ENCODE data around the gene DEAF1. TPM values are rescaled to one million over a fixed set of nuclear protein-coding genes. Genes with fewer than 3 reads are reported as not detected.

The DEAF1 gene
- total RNA-seq, 4 donors from 2014 or later, result 31.6 to 54.3 (median 41.2) TPM

GRCh38 chr11:665062-665703 lies 29.8 kb downstream of the DEAF1 start:
- Histone ChIP-seq H3K27me3 (no peaks in the 10 kb centered on the region), H3K27ac (no peak overlapping the region), H3K4me1 (peaks cover 0 to 4% (median 0%) of the 10 kb centered on the region in 4 donors), H3K9me3 (no peaks in the 10 kb centered on the region), H3K36me3 (peaks cover 0 to 53% (median 3%) of the 10 kb centered on the region in 3 donors), H3K4me3 (no peak overlapping the region)
- TF ChIP-seq POLR2A (IDR thresholded peaks at IDR 0.05) (no peak), CTCF (IDR thresholded peaks at IDR 0.05) (no peak), EP300 (IDR thresholded peaks at IDR 0.05) (no peak)
- WGBS, 2 donors, result 76 to 84% methylated on average over 8 to 15 of the region's 15 CpGs
- DNase-seq (ENCODE audit: low spot score in 2 of 2), result no peak

DNA sequence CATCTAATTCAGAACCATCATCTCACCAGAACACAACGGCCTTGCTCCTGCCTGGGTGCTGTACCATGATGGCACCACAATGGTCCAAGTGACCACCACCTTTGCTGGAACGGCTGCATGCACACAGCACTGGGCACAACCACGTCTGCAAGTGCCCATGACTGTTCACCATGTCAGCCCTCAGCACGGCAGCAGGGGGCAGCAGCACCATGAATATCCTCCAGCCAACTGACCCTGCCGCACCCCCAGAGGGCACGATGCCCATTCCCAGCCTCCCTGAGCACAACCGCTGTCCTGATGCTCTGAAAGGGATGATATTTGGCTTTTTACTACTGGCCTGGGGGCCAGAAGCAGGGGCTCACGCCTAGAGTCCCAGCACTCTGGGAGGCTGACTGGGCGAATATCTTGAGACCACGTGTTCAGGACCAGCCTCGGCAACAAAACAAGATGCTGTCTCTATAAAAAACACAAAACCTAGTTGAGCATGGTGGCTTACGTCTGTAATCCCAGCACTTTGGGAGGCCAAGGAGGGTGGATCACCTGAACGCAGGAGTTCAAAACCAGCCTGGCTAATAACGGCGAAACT lies 32.2 kb downstream of the DEAF1 start:
- TF ChIP-seq CTCF (IDR thresholded peaks at IDR 0.05) (peak; percentile 60 to 92 (median 67)), POLR2A (IDR thresholded peaks at IDR 0.05) (no peak), EP300 (IDR thresholded peaks at IDR 0.05) (peak in 1 of 2 donors; percentile 27)
- no peaks in the 10 kb centered on the region for H3K27me3 ChIP-seq
- H3K36me3 ChIP-seq, result peaks cover 0 to 68% (median 17%) of the 10 kb centered on the region in 3 donors
- 49 to 54% methylated on average over 13 to 14 of the region's 15 CpGs for WGBS, 2 donors
- H3K4me3 ChIP-seq, result no peak overlapping the region
- peaks cover 0 to 4% (median 0%) of the 10 kb centered on the region in 4 donors for H3K4me1 ChIP-seq
- no peaks in the 10 kb centered on the region for H3K9me3 ChIP-seq
- DNase-seq (ENCODE audit: low spot score in 2 of 2), result peak; percentile 47 to 70
- H3K27ac ChIP-seq, result no peak overlapping the region

DNA sequence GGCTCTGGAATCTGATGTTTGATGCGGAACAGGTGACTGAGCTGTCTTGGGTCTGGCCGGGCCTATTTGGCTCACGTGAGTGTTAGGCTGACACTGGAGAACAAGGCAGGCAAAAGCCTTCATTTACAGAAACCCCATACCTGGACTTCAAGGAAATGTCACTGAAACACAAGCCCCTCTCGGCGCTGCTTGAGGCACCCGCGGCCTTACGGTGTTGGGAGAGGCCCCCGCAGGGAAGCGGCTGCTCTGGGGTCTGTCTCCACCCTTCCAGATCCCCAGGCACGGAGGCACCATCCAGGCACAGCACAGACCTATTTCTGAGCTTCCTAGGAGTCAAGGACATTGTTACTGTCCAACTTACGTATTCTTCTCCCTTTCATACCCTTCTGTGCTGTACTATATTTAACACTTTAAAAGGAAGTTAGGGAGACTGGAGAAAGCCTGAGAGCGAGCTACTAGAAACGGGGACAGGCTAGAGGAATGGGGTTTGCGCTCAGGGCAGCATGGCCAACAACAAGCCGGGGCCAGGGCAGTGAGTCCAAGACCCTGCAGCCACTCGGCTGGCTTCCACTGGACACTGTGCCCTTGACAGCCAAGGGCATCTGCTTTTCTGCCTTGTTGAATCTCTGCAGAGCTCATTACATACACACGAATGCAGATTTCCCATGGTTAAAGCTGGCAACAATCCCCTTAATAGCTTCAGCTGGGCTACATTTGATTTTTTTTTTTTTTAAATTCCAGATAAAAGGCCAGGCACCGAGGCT lies 34.2 kb downstream of the DEAF1 start:
- Histone ChIP-seq H3K9me3 (no peaks in the 10 kb centered on the region), H3K4me3 (no peak overlapping the region), H3K36me3 (peaks cover 0 to 75% (median 17%) of the 10 kb centered on the region in 3 donors), H3K27ac (no peak overlapping the region), H3K4me1 (peaks cover 0 to 4% (median 0%) of the 10 kb centered on the region in 4 donors), H3K27me3 (no peaks in the 10 kb centered on the region)
- 88 to 89% methylated on average over 16 to 19 of the region's 19 CpGs for WGBS, 2 donors
- no peak for DNase-seq (ENCODE audit: low spot score in 2 of 2)
- TF ChIP-seq POLR2A (IDR thresholded peaks at IDR 0.05), result no peak
- TF ChIP-seq CTCF (IDR thresholded peaks at IDR 0.05), result no peak
- no peak for TF ChIP-seq EP300 (IDR thresholded peaks at IDR 0.05)

- Histone ChIP-seq H3K4me3 (no peak overlapping the region), H3K36me3 (peaks cover 0 to 75% (median 17%) of the 10 kb centered on the region in 3 donors), H3K27me3 (no peaks in the 10 kb centered on the region), H3K27ac (no peak overlapping the region), H3K9me3 (no peaks in the 10 kb centered on the region), H3K4me1 (peaks cover 0 to 4% (median 0%) of the 10 kb centered on the region in 4 donors)
- no peak for TF ChIP-seq POLR2A (IDR thresholded peaks at IDR 0.05)
- TF ChIP-seq EP300 (IDR thresholded peaks at IDR 0.05), result no peak
- TF ChIP-seq CTCF (IDR thresholded peaks at IDR 0.05), result no peak
- DNase-seq (ENCODE audit: low spot score in 2 of 2), result no peak
- WGBS, 2 donors, result 87 to 89% methylated on average over 19 of the region's 19 CpGs
These were observed 34.7 kb downstream of the DEAF1 start for GRCh38 chr11:660281-660680.
